MM.1S (cell line): ENCODE data around the gene ABCG4.

ENCODE experiments used
- DNase-seq: peaks from one replicate; pipeline ENCODE4 v3.0.0-alpha.2; 2015
- H2AFZ ChIP-seq: fragments of 300-600 bp; sonication (generic); 2 replicates; pipeline ENCODE4 v1.6.0; 2016; ENCODE audit warnings: antibody characterized with exemption, low read length
- H3F3A ChIP-seq: fragments of 300-600 bp; sonication (generic); 2 replicates; pipeline ENCODE4 v1.6.1; 2016; ENCODE audit warnings: mild to moderate bottlenecking, antibody characterized with exemption, low read length, moderate library complexity, mixed read lengths; ENCODE audit not compliant: insufficient read depth
- H3K27ac ChIP-seq: fragments of 300-600 bp; sonication (generic); 2 replicates; pipeline ENCODE4 v1.5.1; 2016; ENCODE audit warnings: mild to moderate bottlenecking, low read length
- H3K27me3 ChIP-seq: fragments of 300-600 bp; sonication (generic); replicated peaks from 2 replicates; pipeline ENCODE4 v1.6.0; 2016; ENCODE audit warnings: low read length; ENCODE audit not compliant: insufficient read depth
- H3K36me3 ChIP-seq: fragments of 300-600 bp; sonication (generic); replicated peaks from 2 replicates; pipeline ENCODE4 v1.6.1; 2016; ENCODE audit warnings: mild to moderate bottlenecking, low read length, mixed read lengths; ENCODE audit not compliant: insufficient read depth
- H3K4me1 ChIP-seq: fragments of 300-600 bp; sonication (generic); 2 replicates; pipeline ENCODE4 v1.6.1; 2016; ENCODE audit warnings: low read length, mixed read lengths
- H3K4me2 ChIP-seq: fragments of 300-600 bp; sonication (generic); 2 replicates; pipeline ENCODE4 v1.6.0; 2016; ENCODE audit warnings: low read depth, low read length
- H3K4me3 ChIP-seq: fragments of 300-600 bp; sonication (generic); 2 replicates; pipeline ENCODE4 v1.5.1; 2016; ENCODE audit warnings: low read length, mixed read lengths
- H3K79me2 ChIP-seq: fragments of 300-600 bp; sonication (generic); 2 replicates; pipeline ENCODE4 v1.6.1; 2016; ENCODE audit warnings: mixed run types, low read length, mixed read lengths
- H3K9ac ChIP-seq: fragments of 300-600 bp; sonication (generic); 2 replicates; pipeline ENCODE4 v1.6.1; 2016; ENCODE audit warnings: low read length, mixed read lengths
- H3K9me2 ChIP-seq: fragments of 300-600 bp; sonication (generic); replicated peaks from 2 replicates; pipeline ENCODE4 v1.6.1; 2016; ENCODE audit warnings: mild to moderate bottlenecking, low read length, mixed read lengths; ENCODE audit not compliant: insufficient read depth
- H3K9me3 ChIP-seq: fragments of 300-600 bp; sonication (generic); replicated peaks from 2 replicates; pipeline ENCODE4 v1.6.1; 2016; ENCODE audit warnings: mild to moderate bottlenecking, low read length, mixed read lengths; ENCODE audit not compliant: insufficient read depth
- H4K20me1 ChIP-seq: fragments of 300-600 bp; sonication (generic); 2 replicates; pipeline ENCODE4 v1.6.1; 2016; ENCODE audit warnings: mild to moderate bottlenecking, low read length, moderate library complexity, mixed read lengths; ENCODE audit not compliant: insufficient read depth
- CTCF ChIP-seq: fragments of 300-600 bp; sonication (generic); IDR thresholded peaks from 2 replicates; pipeline ENCODE4 v1.5.1; 2016; ENCODE audit warnings: antibody characterized with exemption, low read length, mixed read lengths
- EZH2 ChIP-seq: fragments of 300-600 bp; sonication (generic); optimal IDR thresholded peaks from 2 replicates; pipeline ENCODE3; 2017; ENCODE audit warnings: low read depth, mild to moderate bottlenecking, antibody characterized with exemption, low read length, mixed read lengths
- EZH2phosphoT487 ChIP-seq: fragments of 300-600 bp; sonication (generic); IDR thresholded peaks from 2 replicates; pipeline ENCODE4 v1.6.1; 2018; ENCODE audit warnings: antibody characterized with exemption, low read length

The ABCG4 gene

GRCh38 chr11:119187123-119187892 is 38.5 kb downstream of the ABCG4 start:
- peaks cover 16% of the 10 kb centered on the region for H3K27me3 ChIP-seq
- no peaks in the 10 kb centered on the region for H3K36me3 ChIP-seq
- H3K27ac ChIP-seq: no peak overlapping the region
- no peaks in the 10 kb centered on the region for H3K79me2 ChIP-seq
- no peaks in the 10 kb centered on the region for H3K9me2 ChIP-seq
- H4K20me1 ChIP-seq: no peaks in the 10 kb centered on the region
- H3F3A ChIP-seq: no peaks in the 10 kb centered on the region
- TF ChIP-seq CTCF (no peak), EZH2 (no peak), EZH2phosphoT487 (no peak)
- DNase-seq: no peak
- no peak overlapping the region for H3K9ac ChIP-seq
- H2AFZ ChIP-seq: no peak overlapping the region
- no peaks in the 10 kb centered on the region for H3K9me3 ChIP-seq
- H3K4me3 ChIP-seq: no peak overlapping the region
- H3K4me2 ChIP-seq: no peak overlapping the region
- H3K4me1 ChIP-seq: no peaks in the 10 kb centered on the region

GRCh38 chr11:119188067-119188466 is 39.2 kb downstream of the ABCG4 start:
- Histone ChIP-seq H3K9me3 (no peaks in the 10 kb centered on the region), H3K4me3 (no peak overlapping the region), H3K27ac (no peak overlapping the region), H4K20me1 (no peaks in the 10 kb centered on the region), H3K9me2 (no peaks in the 10 kb centered on the region), H3K27me3 (peaks cover 16% of the 10 kb centered on the region), H3F3A (no peaks in the 10 kb centered on the region), H3K4me1 (no peaks in the 10 kb centered on the region), H2AFZ (no peak overlapping the region), H3K79me2 (no peaks in the 10 kb centered on the region), H3K4me2 (no peak overlapping the region), H3K36me3 (no peaks in the 10 kb centered on the region), H3K9ac (no peak overlapping the region)
- DNase-seq: no peak
- no peak for TF ChIP-seq EZH2phosphoT487
- TF ChIP-seq CTCF: no peak
- no peak for TF ChIP-seq EZH2

GRCh38 chr11:119188887-119189286 is 40.0 kb downstream of the ABCG4 start:
- DNase-seq: no peak

More at GRCh38 chr11:119188887-119189286, 40.0 kb downstream of the ABCG4 start:
- Histone ChIP-seq H3K4me3 (no peak overlapping the region), H3F3A (no peaks in the 10 kb centered on the region), H3K27ac (no peak overlapping the region), H3K4me2 (no peak overlapping the region), H3K9me3 (no peaks in the 10 kb centered on the region), H3K36me3 (no peaks in the 10 kb centered on the region), H3K79me2 (no peaks in the 10 kb centered on the region), H3K4me1 (no peaks in the 10 kb centered on the region), H4K20me1 (no peaks in the 10 kb centered on the region), H3K9me2 (no peaks in the 10 kb centered on the region), H3K27me3 (peaks cover 16% of the 10 kb centered on the region), H3K9ac (no peak overlapping the region), H2AFZ (no peak overlapping the region)
- TF ChIP-seq CTCF (no peak), EZH2 (no peak), EZH2phosphoT487 (no peak)
